ENCODE data around the gene PDE7B. TPM values are rescaled to one million over a fixed set of nuclear protein-coding genes. Genes with fewer than 3 reads are reported as not detected.

The PDE7B gene
- total RNA-seq, 4 donors from 2014 or later: 15.4 to 28.6 (median 18.8) TPM

DNA sequence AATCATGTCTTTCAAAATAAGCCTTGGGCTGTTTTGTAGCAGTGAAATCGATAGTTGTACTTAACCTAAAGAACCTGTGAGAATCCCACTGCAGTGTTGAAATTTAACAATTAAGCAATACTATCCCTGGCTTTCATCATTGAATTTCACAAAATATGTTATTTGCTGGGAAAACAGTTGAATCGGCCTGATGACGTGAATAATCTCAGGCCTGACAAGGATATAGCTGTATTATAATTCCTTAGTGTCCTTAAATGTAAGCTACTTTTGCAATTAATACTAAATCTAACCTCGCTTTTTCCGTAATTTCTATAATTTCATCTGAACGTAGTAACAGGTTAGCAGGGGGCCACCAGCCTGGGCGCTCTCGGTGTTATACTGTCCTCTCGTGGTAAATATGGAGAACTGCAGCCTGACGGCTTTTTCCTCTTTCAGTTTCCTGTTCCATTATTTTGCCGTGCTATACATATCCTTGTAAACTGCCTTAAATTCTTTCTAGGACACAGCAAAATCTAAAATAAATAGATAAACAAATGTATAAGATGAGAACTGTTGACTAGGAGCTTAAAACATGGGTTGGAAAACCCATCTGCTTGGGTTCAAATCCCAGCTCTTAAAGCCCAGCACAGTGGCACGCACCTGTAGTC, 374.6 kb downstream of the PDE7B start:
- Histone ChIP-seq H3K27ac (peak overlapping the region in 1 of 2 donors; percentile 57), H3K4me3 (peak overlapping the region in 1 of 2 donors; percentile 33), H3K4me1 (no peaks in the 10 kb centered on the region), H3K9me3 (no peaks in the 10 kb centered on the region), H3K27me3 (no peaks in the 10 kb centered on the region), H3K36me3 (no peaks in the 10 kb centered on the region)
- TF ChIP-seq CTCF (IDR thresholded peaks at IDR 0.05) (peak; percentile 95 to 100 (median 100)), POLR2A (IDR thresholded peaks at IDR 0.05) (no peak)
- intact Hi-C loops (cut with DNase I; ENCODE audit: low total_unique reads): loop anchor here (10.0 kb wide), 1 partner anchor 691 kb away; no protein-coding TSS in a partner anchor
- DNase-seq: peak; percentile 60 to 64

DNA sequence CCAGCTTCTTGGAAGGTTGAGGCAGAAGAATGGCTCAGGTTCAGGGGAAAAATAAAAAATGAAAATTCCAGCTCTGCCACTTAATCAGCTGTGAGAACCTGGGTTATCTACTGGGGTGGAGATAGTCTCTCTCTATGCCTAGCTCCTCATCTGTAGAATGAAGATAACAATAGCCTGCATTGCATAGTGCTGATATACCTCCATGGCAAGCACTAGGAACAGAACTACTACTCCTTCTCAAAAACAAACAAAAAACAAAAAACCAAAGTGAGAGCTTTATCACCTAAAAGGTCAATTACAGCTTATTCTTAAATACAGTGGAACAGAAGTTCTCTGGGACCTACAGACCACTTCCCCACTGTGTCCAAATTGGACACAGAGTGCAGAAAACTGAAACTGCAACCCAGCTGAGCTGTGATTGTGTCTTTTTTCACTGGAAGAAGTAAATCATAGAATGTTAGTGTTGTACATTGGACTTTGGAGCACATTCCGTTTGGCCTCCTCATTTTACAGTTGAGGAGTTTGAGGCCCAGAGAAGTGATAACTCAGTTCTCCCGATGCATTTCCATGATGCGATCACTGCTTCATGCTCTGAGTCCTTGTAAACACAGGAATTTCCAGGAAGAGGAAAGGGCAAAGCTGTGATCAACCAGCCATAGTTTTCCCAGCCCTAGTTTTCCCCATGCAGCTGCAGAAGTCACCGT, 375.3 kb downstream of the PDE7B start:
- no peaks in the 10 kb centered on the region for H3K27me3 ChIP-seq
- H3K4me3 ChIP-seq: peak overlapping the region in 1 of 2 donors; percentile 33
- DNase-seq: no peak
- H3K9me3 ChIP-seq: no peaks in the 10 kb centered on the region
- intact Hi-C loops (cut with DNase I; ENCODE audit: low total_unique reads): loop anchor here (10.0 kb wide), 1 partner anchor 692 kb away; no protein-coding TSS in a partner anchor
- H3K36me3 ChIP-seq: no peaks in the 10 kb centered on the region
- TF ChIP-seq POLR2A (IDR thresholded peaks at IDR 0.05) (no peak), CTCF (IDR thresholded peaks at IDR 0.05) (no peak)
- H3K4me1 ChIP-seq: no peaks in the 10 kb centered on the region
- H3K27ac ChIP-seq: peak overlapping the region in 1 of 2 donors; percentile 57

DNA sequence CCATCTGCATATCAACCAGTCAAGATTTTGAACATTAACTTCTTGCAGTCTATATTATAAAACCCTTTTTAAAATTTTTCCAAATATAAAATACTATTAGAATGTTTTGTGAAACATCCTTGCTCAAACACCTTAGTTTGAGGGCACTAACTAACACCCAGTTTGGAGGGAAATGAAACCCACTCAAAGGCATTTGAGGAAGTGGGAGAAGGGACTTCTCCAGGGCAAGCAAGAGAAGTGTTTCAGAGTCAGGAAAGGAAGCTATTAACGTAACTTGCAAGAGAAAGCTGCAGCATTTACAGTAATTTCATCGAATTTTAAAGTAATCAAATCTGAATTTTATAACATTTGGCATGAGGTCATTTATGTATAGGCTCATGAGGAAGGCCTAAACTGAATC, 377.3 kb downstream of the PDE7B start:
- no peak overlapping the region for H3K27ac ChIP-seq
- H3K27me3 ChIP-seq: no peaks in the 10 kb centered on the region
- DNase-seq: no peak
- H3K4me3 ChIP-seq: no peak overlapping the region
- intact Hi-C loops (cut with DNase I; ENCODE audit: low total_unique reads): loop anchor here (10.0 kb wide), 1 partner anchor 694 kb away; no protein-coding TSS in a partner anchor
- no peaks in the 10 kb centered on the region for H3K4me1 ChIP-seq
- H3K36me3 ChIP-seq: no peaks in the 10 kb centered on the region
- TF ChIP-seq POLR2A (IDR thresholded peaks at IDR 0.05): no peak
- TF ChIP-seq CTCF (IDR thresholded peaks at IDR 0.05): no peak
- H3K9me3 ChIP-seq: no peaks in the 10 kb centered on the region

- TF ChIP-seq CTCF (IDR thresholded peaks at IDR 0.05) (no peak), POLR2A (IDR thresholded peaks at IDR 0.05) (no peak)
- H3K27ac ChIP-seq: no peak overlapping the region
- H3K4me3 ChIP-seq: no peak overlapping the region
- intact Hi-C loops (cut with DNase I; ENCODE audit: low total_unique reads): no loop called here
- no peaks in the 10 kb centered on the region for H3K9me3 ChIP-seq
- H3K27me3 ChIP-seq: no peaks in the 10 kb centered on the region
- no peak for DNase-seq
- no peaks in the 10 kb centered on the region for H3K36me3 ChIP-seq
- H3K4me1 ChIP-seq: no peaks in the 10 kb centered on the region
These were observed 378.8 kb downstream of the PDE7B start for GRCh38 chr6:136230219-136230853.

DNA sequence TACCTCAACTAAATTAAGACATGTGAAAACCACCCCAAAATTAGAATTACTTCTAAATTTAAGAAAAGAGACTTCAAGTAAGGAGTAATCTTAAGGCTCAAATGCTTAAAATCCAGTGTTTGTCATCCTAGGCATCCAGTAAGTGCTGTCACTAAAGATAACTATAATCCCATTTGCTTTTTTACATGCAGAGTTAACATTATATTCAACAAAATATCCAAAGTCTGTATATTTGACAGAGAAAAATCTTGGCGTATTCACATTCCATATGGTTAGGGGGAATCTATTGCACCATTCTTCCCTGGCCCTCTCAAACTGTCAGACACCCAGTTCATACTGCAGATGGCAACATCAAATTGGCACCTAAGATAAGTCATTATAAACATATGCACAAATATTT, 381.2 kb downstream of the PDE7B start:
- no peak for DNase-seq
- TF ChIP-seq CTCF (IDR thresholded peaks at IDR 0.05) (no peak), POLR2A (IDR thresholded peaks at IDR 0.05) (no peak)
- Histone ChIP-seq H3K4me3 (no peak overlapping the region), H3K27me3 (no peaks in the 10 kb centered on the region), H3K36me3 (no peaks in the 10 kb centered on the region), H3K9me3 (no peaks in the 10 kb centered on the region), H3K27ac (no peak overlapping the region), H3K4me1 (no peaks in the 10 kb centered on the region)
- intact Hi-C loops (cut with DNase I; ENCODE audit: low total_unique reads): no loop called here

All from uterus (tissue), 4 donors.